ENCODE measurements around the gene TRIM24.
"Not testable (repeated sequence)": the region's sequence is repeated elsewhere in the genome, so short reads cannot be mapped to it uniquely, and the experiment has no call there.

DNA sequence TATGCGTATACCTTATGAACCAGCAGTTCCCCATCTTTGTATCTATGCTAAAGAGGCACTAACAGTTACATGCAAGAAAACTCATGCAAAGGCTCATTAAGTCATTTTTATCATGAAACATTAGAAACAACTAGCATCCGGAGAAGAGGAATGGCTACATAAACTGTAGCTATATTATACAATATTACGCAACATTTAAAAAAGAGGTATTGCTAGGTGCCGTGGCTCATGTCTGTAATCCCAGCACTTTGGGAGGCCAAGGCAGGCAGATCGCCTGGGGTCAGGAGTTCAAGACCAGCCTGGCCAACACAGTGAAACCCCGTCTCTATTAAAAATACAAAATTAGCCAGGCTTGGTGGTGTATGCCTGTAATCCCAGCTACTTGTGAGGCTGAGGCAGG lies 47.1 kb upstream of the TRIM24 start:
- not testable (repeated sequence) for TF ChIP-seq POLR2AphosphoS5, POLR2A (IDR thresholded peaks at IDR 0.05; ENCODE audit: low read depth, low read length)
